Measurements from ENCODE around the gene RGPD3. TPM values are rescaled to one million over a fixed set of nuclear protein-coding genes. Genes with fewer than 3 reads are reported as not detected.
A peak's percentile ranks its signal among the peaks of the same experiment; 100 is the strongest.
"Not testable (repeated sequence)": the region's sequence is repeated elsewhere in the genome, so short reads cannot be mapped to it uniquely, and the experiment has no call there.

Gene RGPD3
- total RNA-seq, result 1 to 10 TPM in 1 of 2 donors, under 1 TPM in 1; 0.09 to 2.4 TPM

- DNase-seq (ENCODE audit: low spot score); H3K9me3 ChIP-seq; H3K4me1 ChIP-seq (replicated peaks); H3K27me3 ChIP-seq (replicated peaks; ENCODE audit: insufficient read depth); intact Hi-C loops (cut with DNase I); H3K27ac ChIP-seq; H3K36me3 ChIP-seq; H3K4me3 ChIP-seq: not testable (repeated sequence)
- WGBS, result 97% methylated on average over 45 of the region's 45 CpGs
These were observed at the start of gene RGPD3 for GRCh38 chr2:106468107-106468506. Gene RGPD3, minus strand, starts transcription at chr2:106468413. Its CDS starts 125 bp downstream, at chr2:106468288.

GRCh38 chr2:106517329-106517728 lies 49.1 kb upstream of the RGPD3 start:
- no peaks in the 10 kb centered on the region for H3K36me3 ChIP-seq
- 92% methylated on average over 11 of the region's 11 CpGs for WGBS
- TF ChIP-seq, protein P1, sequence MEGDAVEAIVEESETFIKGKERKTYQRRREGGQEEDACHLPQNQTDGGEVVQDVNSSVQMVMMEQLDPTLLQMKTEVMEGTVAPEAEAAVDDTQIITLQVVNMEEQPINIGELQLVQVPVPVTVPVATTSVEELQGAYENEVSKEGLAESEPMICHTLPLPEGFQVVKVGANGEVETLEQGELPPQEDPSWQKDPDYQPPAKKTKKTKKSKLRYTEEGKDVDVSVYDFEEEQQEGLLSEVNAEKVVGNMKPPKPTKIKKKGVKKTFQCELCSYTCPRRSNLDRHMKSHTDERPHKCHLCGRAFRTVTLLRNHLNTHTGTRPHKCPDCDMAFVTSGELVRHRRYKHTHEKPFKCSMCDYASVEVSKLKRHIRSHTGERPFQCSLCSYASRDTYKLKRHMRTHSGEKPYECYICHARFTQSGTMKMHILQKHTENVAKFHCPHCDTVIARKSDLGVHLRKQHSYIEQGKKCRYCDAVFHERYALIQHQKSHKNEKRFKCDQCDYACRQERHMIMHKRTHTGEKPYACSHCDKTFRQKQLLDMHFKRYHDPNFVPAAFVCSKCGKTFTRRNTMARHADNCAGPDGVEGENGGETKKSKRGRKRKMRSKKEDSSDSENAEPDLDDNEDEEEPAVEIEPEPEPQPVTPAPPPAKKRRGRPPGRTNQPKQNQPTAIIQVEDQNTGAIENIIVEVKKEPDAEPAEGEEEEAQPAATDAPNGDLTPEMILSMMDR (IDR thresholded peaks at IDR 0.05), result no peak
- TF ChIP-seq POLR2A (IDR thresholded peaks at IDR 0.05) (no peak), POLR2AphosphoS5 (IDR thresholded peaks at IDR 0.05) (no peak)
- no peaks in the 10 kb centered on the region for H3K27me3 ChIP-seq (replicated peaks; ENCODE audit: insufficient read depth)
- no peak overlapping the region for H3K4me3 ChIP-seq
- no peak overlapping the region for H3K27ac ChIP-seq
- H3K4me1 ChIP-seq (replicated peaks), result no peaks in the 10 kb centered on the region
- no peak for DNase-seq (ENCODE audit: low spot score)
- intact Hi-C loops (cut with DNase I), result no loop called here
- no peaks in the 10 kb centered on the region for H3K9me3 ChIP-seq

GRCh38 chr2:106516864-106517263 lies 48.7 kb upstream of the RGPD3 start:
- 89% methylated on average over 1 of the region's 1 CpG for WGBS
- no peaks in the 10 kb centered on the region for H3K9me3 ChIP-seq
- no peaks in the 10 kb centered on the region for H3K4me1 ChIP-seq (replicated peaks)
- DNase-seq (ENCODE audit: low spot score), result no peak
- intact Hi-C loops (cut with DNase I), result no loop called here
- H3K36me3 ChIP-seq, result no peaks in the 10 kb centered on the region
- H3K27ac ChIP-seq, result no peak overlapping the region
- H3K4me3 ChIP-seq, result no peak overlapping the region
- no peaks in the 10 kb centered on the region for H3K27me3 ChIP-seq (replicated peaks; ENCODE audit: insufficient read depth)
- TF ChIP-seq POLR2A (IDR thresholded peaks at IDR 0.05), result no peak

GRCh38 chr2:106516436-106516835 lies 48.2 kb upstream of the RGPD3 start:
- no peak overlapping the region for H3K4me3 ChIP-seq
- no peak overlapping the region for H3K27ac ChIP-seq
- WGBS, result 87% methylated on average over 4 of the region's 4 CpGs
- H3K9me3 ChIP-seq, result no peaks in the 10 kb centered on the region
- no peak for DNase-seq (ENCODE audit: low spot score)
- no peaks in the 10 kb centered on the region for H3K4me1 ChIP-seq (replicated peaks)
- no peaks in the 10 kb centered on the region for H3K36me3 ChIP-seq
- TF ChIP-seq POLR2A (IDR thresholded peaks at IDR 0.05) (no peak), POLR2AphosphoS5 (IDR thresholded peaks at IDR 0.05) (no peak)
- TF ChIP-seq, protein P1 (IDR thresholded peaks at IDR 0.05), result no peak
- no peaks in the 10 kb centered on the region for H3K27me3 ChIP-seq (replicated peaks; ENCODE audit: insufficient read depth)
- intact Hi-C loops (cut with DNase I), result no loop called here

DNA sequence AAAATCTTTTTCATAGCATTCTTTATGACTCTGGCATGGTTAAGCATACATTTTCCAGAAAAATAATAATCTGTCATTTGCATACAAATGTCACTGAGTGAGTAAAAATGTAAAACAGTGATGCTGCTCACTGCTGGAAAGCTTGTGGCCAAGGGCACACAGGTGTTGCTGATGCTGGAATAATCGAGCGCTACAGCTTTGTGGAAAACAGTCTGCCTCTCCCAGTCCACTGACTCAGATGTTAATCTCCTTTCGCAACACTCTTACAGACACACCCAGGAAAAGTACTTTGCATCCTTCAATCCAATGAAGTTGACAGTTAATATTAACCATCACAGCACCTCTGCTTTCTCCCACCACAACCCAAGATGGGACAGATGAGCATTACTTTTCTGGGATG lies 46.6 kb upstream of the RGPD3 start:
- H3K36me3 ChIP-seq; H3K27ac ChIP-seq; H3K9me3 ChIP-seq; H3K27me3 ChIP-seq (replicated peaks; ENCODE audit: insufficient read depth); intact Hi-C loops (cut with DNase I); H3K4me1 ChIP-seq (replicated peaks); H3K4me3 ChIP-seq; DNase-seq (ENCODE audit: low spot score): not testable (repeated sequence)
- WGBS, result 81% methylated on average over 3 of the region's 3 CpGs

DNA sequence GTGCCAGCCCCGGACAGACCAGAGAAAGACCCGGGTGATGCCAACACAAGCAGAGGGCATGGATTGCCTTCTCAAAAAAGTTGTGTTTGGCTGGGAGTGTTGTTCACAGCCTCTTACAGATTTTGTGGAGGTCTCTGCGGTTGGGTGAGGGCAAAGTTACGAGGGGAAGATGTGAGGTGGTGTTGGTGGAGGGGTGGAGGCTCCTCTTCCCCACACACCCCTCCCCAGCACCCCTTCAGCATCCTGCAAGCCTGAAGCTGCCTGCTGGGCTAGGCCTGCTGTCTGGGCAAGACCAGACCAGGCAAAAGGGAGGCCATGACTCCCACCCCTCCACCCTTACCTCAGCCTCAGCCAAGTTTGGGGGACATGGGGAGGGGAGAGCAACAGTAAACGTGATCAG lies 45.2 kb upstream of the RGPD3 start:
- intact Hi-C loops (cut with DNase I); H3K9me3 ChIP-seq; H3K4me1 ChIP-seq (replicated peaks); H3K4me3 ChIP-seq; H3K27ac ChIP-seq; DNase-seq (ENCODE audit: low spot score); H3K27me3 ChIP-seq (replicated peaks; ENCODE audit: insufficient read depth); H3K36me3 ChIP-seq: not testable (repeated sequence)
- WGBS, result 67% methylated on average over 1 of the region's 5 CpGs

GRCh38 chr2:106511934-106512333 lies 43.7 kb upstream of the RGPD3 start:
- 76% methylated on average over 7 of the region's 7 CpGs for WGBS
- H3K27me3 ChIP-seq (replicated peaks; ENCODE audit: insufficient read depth); H3K4me1 ChIP-seq (replicated peaks); H3K4me3 ChIP-seq; intact Hi-C loops (cut with DNase I); DNase-seq (ENCODE audit: low spot score); H3K36me3 ChIP-seq; H3K9me3 ChIP-seq; H3K27ac ChIP-seq: not testable (repeated sequence)

DNA sequence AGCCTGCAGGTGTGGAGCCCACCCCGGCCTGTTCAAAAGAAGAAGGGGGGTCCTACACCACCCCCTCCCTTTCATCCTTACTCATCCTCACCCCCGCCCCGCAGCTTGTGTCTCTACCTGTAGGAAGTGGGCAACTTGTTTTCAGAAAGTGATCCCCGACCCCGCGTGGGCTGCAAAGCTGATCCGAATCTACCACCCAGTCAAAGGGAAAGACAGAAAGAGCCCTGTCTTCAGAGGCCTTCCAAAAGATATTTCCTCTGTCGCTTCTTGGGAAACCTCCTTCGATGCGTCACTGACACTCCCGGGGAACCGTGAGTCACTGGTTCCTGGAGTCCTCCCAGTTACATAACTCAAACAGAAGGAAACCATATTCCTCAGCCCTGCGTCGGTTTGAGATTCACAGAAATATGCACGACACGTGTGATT lies 43.3 kb upstream of the RGPD3 start:
- intact Hi-C loops (cut with DNase I); H3K36me3 ChIP-seq; H3K4me3 ChIP-seq; H3K27ac ChIP-seq; H3K27me3 ChIP-seq (replicated peaks; ENCODE audit: insufficient read depth); H3K9me3 ChIP-seq; H3K4me1 ChIP-seq (replicated peaks): not testable (repeated sequence)
- WGBS, result 33% methylated on average over 11 of the region's 16 CpGs
- peak; percentile 19 for DNase-seq (ENCODE audit: low spot score)

DNA sequence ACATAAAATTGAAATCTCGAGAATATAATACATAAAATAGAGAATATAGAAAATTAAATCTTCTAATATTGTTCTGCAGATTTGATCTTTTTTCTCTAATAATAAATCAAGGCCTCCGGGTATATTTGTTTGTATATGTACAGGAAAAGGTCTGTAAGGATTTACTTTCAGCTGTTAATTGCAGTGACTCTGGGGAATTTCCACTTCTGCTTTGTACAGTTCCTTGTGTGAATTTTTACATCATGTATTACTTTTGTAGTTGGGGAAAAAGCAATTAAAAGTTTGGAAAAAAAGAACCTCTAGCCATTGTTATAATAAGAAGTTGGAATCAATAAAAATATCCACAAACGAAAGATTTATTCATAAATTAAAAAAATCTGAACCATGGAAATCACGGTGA lies 42.6 kb upstream of the RGPD3 start:
- H3K4me3 ChIP-seq; H3K27me3 ChIP-seq (replicated peaks; ENCODE audit: insufficient read depth); H3K36me3 ChIP-seq; H3K4me1 ChIP-seq (replicated peaks); H3K9me3 ChIP-seq; intact Hi-C loops (cut with DNase I); H3K27ac ChIP-seq; DNase-seq (ENCODE audit: low spot score): not testable (repeated sequence)
- WGBS, result 58% methylated on average over 4 of the region's 4 CpGs

DNA sequence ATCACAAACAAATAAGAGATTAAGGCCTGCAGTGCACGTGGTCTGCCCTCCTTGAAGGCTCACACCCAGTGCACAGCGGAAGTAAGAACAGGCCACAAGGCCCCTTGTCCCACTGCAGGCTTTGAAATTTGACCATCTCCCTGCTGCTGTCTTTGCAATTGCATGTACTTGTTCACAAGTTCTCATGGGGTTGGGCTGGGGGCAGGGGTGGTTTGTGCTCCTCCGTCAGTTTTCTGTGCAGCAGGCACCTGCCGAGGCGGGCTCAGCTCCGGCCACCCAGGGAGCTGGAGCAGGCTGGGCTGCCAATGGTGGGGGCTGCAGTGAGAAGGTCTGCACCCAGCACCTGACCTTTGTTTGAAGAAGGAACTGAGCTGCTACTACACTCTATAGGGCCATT lies 41.2 kb upstream of the RGPD3 start:
- H3K27me3 ChIP-seq (replicated peaks; ENCODE audit: insufficient read depth); H3K4me1 ChIP-seq (replicated peaks); H3K4me3 ChIP-seq; DNase-seq (ENCODE audit: low spot score); H3K36me3 ChIP-seq; intact Hi-C loops (cut with DNase I); H3K27ac ChIP-seq; H3K9me3 ChIP-seq: not testable (repeated sequence)
- 96% methylated on average over 6 of the region's 6 CpGs for WGBS

- DNase-seq (ENCODE audit: low spot score); H3K9me3 ChIP-seq; H3K27me3 ChIP-seq (replicated peaks; ENCODE audit: insufficient read depth); H3K4me1 ChIP-seq (replicated peaks); H3K27ac ChIP-seq; intact Hi-C loops (cut with DNase I); H3K4me3 ChIP-seq; H3K36me3 ChIP-seq: not testable (repeated sequence)
- 73% methylated on average over 9 of the region's 11 CpGs for WGBS
These were observed 40.6 kb upstream of the RGPD3 start for GRCh38 chr2:106508660-106509373.

Measured in prostate gland (tissue), 2 donors.